Smooth muscle cell of bladder (primary cell): ENCODE measurements around the gene TMC1. TPM values are rescaled to one million over a fixed set of nuclear protein-coding genes. Genes with fewer than 3 reads are reported as not detected.

ENCODE experiments used
- total RNA-seq: library from RNA; depleted of rRNA; stranded (reverse); fragments of >200 nt; gene quantifications from 2 replicates; pipeline ENCODE4 v1.2.3, GENCODE V29; 2014

Gene TMC1
- total RNA-seq = 0.18 and 0.43 TPM in 2 replicates

GRCh38 chr9:72521416-72521815 is at the start of gene TMC1:
TMC1 (plus strand) TSS chr9:72521608; CDS start chr9:72648649, 127,041 bp downstream.

Other genes starting within 250 kb of the TMC1 start
- gene ZFAND5, start 156.4 kb upstream of the TMC1 start, total RNA-seq = 114 and 119 TPM in 2 replicates